NCI-H526 (cell line): ENCODE results near the gene POLE4.
A peak's percentile ranks its signal among the peaks of the same experiment; 100 is the strongest.

Source experiments
- DNase-seq, 2 experiments: peaks; one replicate each; lab custom pipeline; 2025; lab: John Stamatoyannopoulos, UW

The POLE4 gene

DNA sequence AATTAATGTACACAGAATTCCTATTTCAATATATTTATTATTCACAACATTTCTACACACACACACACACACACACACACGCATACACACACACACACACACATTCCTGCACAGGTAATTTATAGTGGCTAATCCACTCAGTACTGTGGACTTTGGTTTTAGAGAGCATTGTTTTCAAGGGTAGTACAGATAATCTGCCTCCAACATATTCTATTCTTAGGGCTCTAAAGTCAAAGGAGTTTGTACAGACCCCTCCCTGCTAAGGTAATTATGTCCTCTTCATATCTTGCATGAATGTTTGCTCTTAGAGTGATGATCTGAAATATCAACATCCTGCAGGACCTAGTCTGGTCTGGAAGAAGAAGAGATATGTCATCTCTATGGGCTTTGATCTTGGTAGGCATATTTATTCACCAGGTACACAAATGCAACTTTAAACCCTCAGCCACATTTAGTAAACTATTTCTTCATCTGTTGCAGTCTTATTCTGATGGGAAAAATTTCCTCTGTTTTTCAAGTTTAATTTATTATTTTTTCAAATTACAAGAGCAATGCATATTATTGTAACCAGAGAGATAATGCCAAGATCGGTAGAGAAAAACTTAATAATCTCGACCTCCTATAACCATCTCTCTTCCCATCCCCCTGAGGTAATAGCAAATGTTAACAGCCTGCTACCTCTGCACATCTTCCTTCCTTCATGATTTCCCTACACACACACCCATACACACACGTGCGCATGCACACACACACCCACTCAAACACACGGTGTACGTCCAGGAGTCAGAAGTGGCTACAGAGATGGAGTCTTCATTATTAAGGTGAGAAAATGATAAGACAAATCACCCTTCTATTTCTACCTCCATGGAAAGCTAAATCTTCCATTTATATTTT lies 18.3 kb upstream of the POLE4 start:
- DNase-seq = no peak

DNA sequence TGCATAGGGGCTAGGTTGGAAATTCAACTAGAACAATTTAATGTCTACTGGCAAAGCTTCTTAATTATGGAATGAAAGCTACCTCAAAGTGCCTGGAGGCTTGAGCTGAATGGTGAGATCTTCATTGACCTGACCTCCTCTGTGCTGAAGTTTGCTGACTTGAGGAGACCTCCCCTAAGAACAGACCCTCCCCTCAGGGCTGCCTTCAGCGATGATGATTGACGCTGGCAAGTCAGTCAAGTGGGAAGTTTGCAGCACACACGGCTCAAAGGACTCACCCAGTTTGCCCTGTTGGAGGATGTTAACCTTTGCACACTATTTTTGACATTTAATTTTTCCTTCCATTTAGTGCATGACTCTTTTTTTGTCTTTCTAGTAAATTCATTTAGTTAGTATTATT lies 17.2 kb upstream of the POLE4 start:
- no peak for DNase-seq

DNA sequence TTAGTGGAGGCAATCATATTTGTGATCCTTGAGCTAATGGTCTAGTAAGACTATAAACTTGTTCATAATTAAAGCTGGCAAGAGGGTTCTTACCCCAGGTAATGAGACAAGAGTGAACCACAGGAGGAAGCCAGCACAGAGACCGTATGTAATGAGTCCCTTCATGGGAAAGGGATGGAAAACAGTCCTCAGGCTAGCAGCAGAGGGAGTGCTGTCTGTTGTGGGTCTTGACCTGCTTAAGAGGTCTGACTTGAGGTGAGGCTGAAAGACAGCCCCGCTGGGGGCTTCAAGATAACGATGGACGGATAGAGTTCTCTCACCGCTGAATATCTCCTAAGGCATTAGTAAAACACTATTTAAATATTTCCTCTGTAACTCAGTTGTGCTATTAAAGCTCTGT lies 16.2 kb upstream of the POLE4 start:
- DNase-seq = no peak

DNA sequence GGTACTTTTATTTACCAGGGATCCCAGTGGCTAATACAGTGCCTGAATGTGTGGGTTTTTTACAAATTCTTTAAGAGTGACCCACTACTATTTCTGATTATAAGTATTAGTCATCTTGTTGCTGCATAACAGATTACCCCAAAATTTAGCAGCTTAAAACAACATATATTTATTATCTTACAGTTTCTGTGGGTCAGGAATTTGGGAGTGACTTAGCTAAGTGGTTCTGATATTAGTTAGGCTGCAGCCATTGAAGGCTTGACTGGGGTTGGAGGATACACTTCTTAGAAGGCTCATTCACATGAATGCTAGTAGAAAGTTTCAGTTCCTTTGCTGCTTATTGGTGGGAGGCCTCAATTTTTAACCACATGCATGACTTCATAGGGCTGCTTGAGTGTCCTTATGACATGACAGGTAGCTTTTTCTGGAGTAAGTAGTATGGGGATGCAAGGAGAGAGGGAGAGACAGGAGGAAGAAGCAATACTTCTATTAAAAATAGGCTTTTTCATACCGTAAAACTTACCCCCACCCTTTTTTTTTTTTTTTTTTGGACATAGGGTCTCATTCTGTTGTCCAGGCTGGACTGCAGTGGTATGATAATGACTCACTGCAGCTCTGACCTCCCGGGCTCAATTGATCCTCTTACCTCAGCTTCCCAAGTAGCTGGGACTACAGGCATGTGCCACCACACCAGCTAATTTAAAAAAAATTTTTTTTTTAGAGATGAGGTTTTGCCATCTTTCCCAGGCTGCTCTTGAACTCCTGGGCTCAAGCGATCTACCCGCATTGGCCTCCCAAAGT lies 13.3 kb upstream of the POLE4 start:
- no peak for DNase-seq

DNA sequence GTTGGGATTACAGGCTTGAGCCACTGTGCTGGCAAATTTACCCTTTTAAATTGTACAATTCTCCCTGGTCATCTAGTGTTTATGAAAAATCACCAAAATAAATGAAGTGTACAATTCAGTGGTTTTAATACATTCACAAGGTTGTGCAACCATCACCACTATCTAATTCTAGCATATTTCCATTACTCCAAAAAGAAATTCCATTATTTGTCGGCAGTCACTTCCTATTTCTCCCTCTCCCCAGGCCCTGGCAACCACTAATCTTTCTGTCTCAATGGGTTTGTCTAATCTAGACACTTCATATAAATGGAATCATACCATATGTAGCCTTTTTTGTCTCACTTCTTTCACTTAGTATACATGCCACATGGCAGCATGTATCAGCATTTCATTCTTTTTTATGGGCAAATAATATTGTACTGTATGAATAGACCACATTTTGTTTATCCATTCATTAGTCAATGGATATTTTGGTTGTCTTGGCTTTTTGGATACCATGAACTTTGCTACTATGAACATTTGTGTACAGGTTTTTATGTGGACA lies 12.6 kb upstream of the POLE4 start:
- DNase-seq = no peak

DNA sequence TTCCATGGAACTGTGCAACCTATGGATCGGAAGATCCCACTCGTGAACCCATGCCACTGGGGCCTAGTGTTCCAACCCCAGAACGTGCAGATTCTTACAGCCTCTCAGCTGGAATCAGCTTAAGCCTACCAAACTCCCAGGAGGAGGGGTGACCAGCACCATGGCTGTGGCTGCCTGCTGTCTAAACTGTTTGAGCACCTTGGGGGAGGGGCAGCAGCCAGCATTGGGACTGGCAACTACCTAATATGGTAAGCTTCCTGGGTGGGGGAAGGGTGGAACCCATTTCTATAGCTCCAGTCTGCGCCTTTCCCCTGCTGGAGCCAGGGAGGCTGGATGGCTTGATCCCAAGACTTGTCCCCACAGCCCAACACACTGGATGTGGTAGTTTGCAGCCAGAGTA lies 10.7 kb upstream of the POLE4 start:
- DNase-seq = no peak

DNA sequence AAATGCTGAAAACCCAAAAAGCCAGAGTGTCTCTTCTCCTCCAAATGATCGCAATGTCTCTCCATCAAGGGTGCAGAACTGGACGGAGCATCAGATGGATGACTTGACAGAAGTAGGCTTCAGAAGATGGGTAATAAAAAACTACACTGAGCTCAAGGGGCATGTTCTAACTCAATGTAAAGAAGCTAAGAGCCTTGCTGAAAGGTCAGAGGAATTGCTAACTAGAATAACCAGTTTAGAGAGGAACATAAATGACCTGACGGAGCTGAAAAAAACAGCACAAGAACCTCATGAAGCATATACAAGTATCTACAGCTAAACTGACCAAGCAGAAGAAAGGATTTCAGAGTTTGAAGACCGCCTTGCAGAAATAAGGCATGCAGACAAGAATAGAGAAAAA lies 9.7 kb upstream of the POLE4 start:
- no peak for DNase-seq

DNA sequence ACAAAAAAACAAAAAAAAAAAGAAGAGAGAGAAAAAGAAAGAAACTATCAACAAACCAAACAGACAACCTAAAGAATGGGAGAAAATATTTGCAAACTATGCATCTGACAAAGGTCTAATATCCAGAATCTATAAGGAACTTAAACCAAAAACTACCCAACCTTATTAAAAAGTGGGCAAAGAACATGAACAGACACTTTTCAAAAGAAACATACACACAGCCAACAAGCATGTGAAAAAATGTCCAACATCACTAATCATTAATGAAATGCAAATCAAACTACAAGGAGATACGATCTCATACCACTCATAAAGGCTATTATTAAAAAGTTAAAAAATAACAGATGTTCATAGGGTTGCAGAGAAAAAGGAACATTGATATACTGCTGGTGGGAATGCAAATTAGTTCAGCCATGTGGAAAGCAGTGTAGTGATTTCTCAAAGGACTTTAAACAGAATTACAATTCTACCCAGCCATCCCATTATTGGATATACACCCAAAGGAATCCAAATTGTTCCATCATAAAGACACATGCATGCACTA lies 7.2 kb upstream of the POLE4 start:
- peak in 1 of 2 experiments; percentile 7 for DNase-seq

DNA sequence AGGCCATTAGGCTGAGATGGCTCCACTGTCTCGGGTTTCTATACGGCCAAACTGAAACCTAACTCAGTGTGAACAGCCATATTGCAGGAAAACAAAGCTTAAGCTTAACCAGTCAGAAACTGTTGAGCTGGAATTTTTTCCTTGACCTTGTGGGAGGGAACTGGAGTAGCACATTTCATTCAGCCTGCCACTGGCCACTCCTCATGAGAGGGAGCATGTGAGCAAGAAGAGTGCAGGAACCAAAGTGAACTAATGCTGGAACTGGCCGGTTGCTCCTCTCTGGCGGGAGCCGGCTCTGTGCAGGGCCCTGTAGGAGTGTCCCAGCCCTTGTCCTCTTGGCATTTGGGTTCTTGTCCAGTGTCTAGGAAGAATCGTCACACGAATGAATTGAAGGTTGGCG lies 5.9 kb upstream of the POLE4 start:
- DNase-seq = no peak

DNA sequence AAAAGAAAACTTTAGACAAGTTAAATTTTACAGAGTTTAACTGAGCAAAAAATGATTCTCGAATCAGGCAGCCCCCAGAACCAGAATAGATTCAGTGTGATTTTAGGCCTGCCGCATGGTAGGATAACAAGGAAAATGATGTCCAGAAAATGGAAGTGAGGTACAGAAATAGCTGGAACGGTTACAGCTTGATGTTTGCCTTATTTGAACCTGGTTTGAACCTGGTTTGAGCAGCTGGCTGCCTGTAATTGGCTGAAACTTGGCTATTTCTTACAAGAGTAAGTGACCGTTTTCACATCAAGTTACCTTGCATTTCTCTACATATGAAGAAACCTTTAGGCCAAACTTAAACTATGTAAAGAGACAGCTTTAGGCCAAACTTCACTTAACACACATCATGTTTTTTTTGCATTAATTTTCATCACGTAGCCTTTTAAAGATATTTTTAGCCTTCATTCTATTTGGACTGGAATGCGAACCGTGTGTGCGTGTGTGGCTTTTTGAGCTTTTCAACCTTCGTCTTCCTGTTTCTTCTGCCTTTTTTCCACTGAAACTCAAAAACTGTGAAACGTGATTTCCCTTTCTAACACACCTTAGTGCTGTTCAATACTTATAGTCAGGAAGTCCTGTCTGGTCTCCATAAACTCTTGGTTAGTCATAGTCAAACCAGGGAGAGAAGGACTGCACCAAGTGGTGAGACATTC lies 4.5 kb upstream of the POLE4 start:
- no peak for DNase-seq

DNA sequence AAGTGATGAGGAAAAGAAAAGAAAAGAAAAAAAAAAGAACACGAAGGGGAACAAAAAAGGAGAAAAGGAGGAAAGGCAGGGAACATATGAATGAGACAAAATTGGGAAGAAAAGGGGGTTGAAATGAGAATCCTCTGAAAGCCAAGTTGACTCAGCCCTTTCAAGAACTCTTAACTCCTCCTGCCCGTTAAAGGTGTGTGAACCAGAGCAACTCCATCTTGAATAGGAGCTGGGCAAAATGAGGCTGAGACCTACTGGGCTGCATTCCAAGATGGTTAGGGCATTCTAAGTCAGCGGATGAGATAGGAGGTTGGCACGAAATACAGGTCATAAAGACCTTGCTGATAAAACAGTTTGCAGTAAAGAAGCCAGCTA lies 4.0 kb upstream of the POLE4 start:
- no peak for DNase-seq

DNA sequence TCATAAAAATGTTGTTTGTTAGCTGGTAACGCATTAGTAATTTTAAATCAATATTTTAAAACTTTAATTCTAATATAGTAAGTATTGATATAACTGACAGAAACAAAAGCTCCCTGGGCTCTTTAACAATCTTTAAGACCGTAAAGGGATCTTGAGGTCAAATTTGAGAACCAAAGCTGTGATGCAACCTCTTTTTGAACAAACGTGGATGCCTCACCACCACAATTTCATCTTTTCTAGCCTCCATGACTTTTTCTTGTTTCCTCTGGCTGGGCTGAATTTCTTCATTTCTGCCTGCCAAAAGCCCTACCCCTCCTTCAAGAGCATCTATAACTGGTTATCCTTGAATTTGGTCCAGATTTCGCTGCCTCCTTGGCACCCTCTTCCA lies 563 bp upstream of the POLE4 start:
- DNase-seq = no peak

DNA sequence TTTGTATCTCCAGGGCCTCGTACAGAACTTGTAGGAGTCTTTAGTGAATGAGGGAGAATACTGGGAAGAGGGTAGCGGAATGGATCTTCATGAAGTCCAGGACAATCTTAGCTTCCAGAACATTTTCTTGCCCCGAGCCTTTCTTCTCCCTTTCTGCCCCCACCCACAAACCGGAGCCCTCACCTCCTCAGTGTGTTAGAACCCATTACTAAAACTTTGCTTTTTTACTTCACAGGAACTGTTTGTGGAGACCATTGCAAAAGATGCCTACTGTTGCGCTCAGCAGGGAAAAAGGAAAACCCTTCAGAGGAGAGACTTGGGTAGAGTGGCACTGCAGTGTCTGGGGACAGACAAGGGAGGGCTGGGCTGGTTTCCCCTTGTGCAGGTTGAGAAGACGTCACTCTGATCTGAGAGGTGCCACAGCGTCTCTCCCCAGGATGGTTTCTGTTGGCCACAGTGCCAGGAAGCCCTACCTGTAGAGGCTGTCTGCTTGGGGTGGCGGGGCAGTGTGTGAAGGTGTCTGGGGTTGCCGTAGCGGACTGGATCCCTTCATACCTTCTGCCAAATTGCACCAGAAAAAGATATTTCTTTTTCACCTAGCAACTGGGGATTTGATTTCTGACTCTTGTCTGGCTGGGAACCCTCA lies 786 bp downstream of the POLE4 start:
- DNase-seq = no peak

DNA sequence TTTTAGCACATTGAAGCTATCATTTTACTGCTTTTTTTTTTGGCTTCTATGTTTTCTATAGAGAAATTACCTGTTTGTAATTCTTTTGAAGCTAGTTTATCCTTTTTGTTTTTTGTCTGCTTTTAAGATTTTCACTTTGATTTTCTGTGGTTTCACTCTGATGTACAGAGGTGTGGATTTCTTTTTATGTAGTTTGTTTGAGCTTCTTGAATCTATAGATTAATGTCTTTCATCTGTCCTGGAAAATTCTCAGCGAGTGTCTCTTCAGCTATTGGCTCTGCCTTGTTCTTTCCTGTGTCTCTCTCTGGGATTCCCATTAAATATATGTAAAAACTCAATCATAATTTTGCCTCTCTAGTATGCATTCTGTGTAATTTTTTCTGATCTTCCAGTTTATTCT lies 8.4 kb downstream of the POLE4 start:
- DNase-seq = no peak

DNA sequence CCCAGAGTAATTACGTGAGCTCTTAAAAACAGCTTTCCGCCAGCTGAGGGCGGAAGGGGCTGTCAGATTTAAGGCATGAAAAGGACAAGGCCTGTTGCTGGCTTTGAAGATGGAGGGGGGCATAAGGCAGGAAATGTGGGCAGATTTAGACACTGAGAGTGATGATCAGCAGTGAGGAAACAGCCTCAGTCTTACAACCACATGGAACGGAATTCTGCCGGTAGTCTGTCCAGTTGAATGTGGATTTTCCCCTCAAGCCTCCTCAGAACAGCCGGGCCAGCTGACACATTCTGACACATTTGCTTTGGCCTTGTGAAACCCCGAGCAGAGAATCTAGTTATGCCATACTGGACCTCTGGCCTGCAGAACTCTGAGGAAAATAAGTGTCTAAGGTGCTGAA lies 16.6 kb downstream of the POLE4 start:
- no peak for DNase-seq

DNA sequence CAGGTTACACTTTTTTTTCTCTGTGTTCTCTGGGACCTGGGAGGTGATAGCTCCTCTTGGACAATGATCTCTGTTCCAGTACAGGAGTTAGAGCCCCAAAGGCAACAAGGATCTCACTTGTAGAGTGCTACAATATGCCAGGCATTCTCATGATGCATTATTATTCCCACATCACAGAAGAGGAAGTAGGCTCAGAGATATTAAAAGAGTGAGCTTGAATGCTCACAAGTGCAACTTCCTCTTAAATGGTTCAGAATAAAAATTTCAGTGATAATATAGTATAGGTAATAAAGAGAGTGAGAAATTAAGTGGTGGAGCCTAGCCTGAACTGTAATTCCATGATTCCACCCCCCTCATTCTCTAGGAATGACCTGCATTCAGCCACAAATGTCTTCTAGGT lies 21.4 kb downstream of the POLE4 start:
- no peak for DNase-seq

DNA sequence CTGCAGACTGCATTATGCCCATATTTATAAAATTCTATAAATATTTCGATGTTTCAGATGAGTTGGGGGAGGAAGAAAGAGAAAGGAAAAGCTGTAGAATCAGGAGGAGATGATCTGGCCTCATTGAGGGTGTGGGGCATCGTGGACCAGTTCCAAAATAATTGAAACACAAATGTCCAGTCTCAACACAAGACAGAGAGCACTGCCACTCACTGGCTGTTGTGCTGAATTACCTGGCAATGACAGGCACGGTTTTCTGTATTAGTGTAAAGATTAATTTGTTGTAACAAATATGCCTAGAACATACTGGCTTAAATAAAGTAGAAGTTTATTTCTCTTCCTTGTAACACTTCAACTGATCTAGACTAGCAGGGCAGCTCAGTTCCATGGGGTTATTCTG lies 24.1 kb downstream of the POLE4 start:
- DNase-seq = no peak

DNA sequence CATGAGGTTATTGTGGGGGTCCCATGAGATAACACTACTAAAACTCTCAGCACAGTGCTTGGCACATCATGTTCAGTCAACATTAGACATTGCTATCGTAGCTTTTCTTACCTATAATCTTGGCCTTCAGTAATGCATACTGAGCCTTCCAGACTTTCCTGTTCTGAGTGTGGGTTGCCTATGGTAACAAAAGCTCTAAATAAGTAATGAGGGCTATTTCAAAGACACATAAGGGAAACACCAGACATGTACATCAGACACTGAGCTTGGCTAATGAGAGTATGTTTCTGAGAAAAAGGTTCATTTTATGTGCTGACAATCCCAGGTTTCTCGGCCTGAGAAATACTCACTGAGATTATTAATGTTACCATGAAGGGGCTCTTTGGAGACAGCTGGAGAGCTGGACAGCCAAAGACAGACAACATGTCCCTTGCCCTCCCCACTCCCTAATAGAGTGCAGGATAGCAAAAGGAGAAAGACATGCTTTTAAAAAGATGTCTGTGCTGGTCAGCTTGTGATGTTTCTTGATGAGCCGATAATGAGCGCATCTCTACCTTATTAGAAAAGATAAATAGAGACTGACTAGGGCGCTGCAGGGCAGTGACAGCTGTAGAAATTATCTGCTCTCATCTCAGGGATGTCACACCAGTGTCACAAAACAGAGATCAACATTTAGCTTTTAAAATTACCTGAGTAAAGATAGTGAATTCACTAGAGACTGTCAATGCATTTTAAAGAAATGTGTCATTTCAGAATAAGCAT lies 25.4 kb downstream of the POLE4 start:
- no peak for DNase-seq

DNA sequence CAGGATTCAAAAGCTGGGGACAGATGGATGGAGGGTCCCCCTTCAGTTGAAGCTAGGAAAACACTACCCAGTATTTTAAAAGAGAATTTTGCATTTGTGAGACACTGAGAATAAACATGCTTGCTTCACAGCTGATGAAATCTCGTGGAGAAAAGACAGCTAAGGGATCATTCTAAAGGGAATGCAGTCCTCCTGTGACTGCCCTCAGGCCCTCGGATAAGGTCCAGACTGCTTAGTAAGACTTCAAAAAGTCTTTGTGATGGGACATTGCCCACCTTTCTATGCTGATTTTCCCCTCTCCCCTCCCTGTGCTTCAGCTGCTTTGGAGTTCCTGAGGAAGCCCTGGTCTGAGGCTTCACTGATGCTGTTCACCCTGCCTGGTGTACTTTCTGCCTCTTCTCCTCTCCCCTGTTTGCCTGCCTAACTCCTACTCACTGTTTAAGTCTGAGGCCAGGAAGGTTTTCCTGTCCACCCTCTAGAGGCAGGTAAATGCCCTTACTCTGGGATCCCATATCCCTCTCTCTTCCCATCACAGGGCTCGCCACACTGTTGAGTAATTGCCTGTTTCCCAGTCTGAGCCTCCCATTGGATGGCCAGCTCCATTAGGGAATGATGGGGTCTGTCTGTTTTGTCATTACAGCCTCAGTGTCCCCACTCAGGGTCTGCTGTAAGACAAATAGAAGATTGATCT lies 26.6 kb downstream of the POLE4 start:
- DNase-seq = no peak

DNA sequence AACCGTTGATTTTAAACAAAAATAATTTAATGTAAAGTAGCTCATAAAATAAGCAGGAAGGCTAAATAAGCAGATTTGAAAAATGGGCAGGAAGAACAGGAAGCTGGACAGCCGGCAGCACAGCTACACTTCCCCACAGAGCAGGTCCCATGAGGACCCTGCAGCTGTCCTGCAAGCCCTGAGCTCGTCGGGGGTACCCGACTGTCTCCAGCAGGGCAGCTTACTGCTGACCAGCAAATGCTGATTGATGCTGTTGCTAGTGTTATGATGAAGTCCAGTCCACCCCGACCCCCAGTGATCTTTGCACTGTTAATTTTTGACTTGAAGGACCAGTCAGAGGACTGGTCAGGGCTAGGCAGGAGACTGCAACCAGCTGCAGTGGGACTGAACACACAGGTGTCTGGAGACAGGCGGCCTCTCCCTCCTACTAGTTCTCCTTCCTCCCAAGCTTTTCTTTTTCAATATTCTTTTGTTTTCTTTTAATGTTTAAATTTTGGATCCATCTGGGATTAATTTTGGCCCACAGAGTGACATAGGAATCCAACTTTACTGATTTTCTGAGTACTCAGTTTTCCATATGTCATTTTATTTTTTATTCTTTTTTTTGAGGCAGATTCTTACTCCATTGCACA lies 27.7 kb downstream of the POLE4 start:
- no peak for DNase-seq
